Upper lobe of left lung (tissue), 6 donors: ENCODE measurements around the gene MAPK8. TPM values are rescaled to one million over a fixed set of nuclear protein-coding genes. Genes with fewer than 3 reads are reported as not detected.

Experiments
- ATAC-seq, 2 donors: fragments of 200-7000 bp; cut with Tn5 transposase; one replicate each; pipeline ENCODE4 v1.9.1; 2022; ENCODE audit warnings: mild to moderate bottlenecking in 2 of 2, moderate library complexity in 2 of 2; ENCODE audit not compliant: low FRiP score in 2 of 2
- DNase-seq, 2 donors: peaks; one replicate each; pipeline ENCODE4 v3.0.0-alpha.2; 2019 to 2020
- H3K27ac ChIP-seq, 4 donors: fragments of 200-600 bp; sonication (generic); one replicate each; pipeline ENCODE4 v1.5.1; 2016 to 2019
- H3K27me3 ChIP-seq, 4 donors: fragments of 200-600 bp; sonication (generic); one replicate each; pipeline ENCODE4 v1.5.1; 2017 to 2019
- H3K36me3 ChIP-seq, 4 donors: fragments of 200-600 bp; sonication (generic); one replicate each; pipeline ENCODE4 v1.5.1; 2016 to 2019
- H3K4me1 ChIP-seq, 4 donors: fragments of 200-600 bp; sonication (generic); one replicate each; pipeline ENCODE4 v1.5.1; 2018 to 2019
- H3K4me3 ChIP-seq, 4 donors: fragments of 200-600 bp; sonication (generic); one replicate each; pipeline ENCODE4 v1.5.1; 2017 to 2019; ENCODE audit warnings: mild to moderate bottlenecking in 2 of 4, moderate library complexity in 1 of 4
- H3K9me3 ChIP-seq, 4 donors: fragments of 200-600 bp; sonication (generic); one replicate each; pipeline ENCODE4 v1.5.1; 2018 to 2019
- CTCF ChIP-seq, 6 experiments: fragments of 450-650 bp in 4 of 6; fragments of 200-600 bp in 2 of 6; sonication (generic) in 2 of 6; IDR thresholded peaks; one replicate each; pipeline ENCODE4 v1.5.1; 2016 to 2019; ENCODE audit warnings: antibody characterized with exemption in 6 of 6
- EP300 ChIP-seq, 4 donors: sonication (generic); formaldehyde crosslinking; IDR thresholded peaks; one replicate each; pipeline ENCODE4 v1.5.1; 2017; ENCODE audit warnings: antibody characterized with exemption in 4 of 4, control low read depth in 2 of 4
- POLR2A ChIP-seq, 4 donors: fragments of 450-650 bp; IDR thresholded peaks; one replicate each; pipeline ENCODE4 v1.5.1; 2016 to 2017; ENCODE audit warnings: antibody characterized with exemption in 4 of 4, mild to moderate bottlenecking in 2 of 4
- POLR2AphosphoS5 ChIP-seq, 2 donors: sonication (generic); formaldehyde crosslinking; IDR thresholded peaks; one replicate each; pipeline ENCODE4 v1.5.1; 2017; ENCODE audit warnings: antibody characterized with exemption in 2 of 2
- WGBS, 2 donors: methylation state at CpG; one replicate each; pipeline ENCODE4 v1.1.5; 2017 to 2018; 5-methylcytosine and 5-hydroxymethylcytosine counted together
- total RNA-seq, 6 donors: library from RNA; depleted of rRNA in 4 of 6; stranded (reverse); fragments of >200 nt in 4 of 6; gene quantifications; one replicate each; pipeline versions ENCODE4 v1.1.0 to v1.2.1, GENCODE V29; 2016 to 2021
- donor health status: DM: no; HTN: no; CAD: no; lungs with moderate emphysema.
- donor health status: DM: no; HTN: yes; CAD: no; lungs with severe emphysema.

Gene MAPK8
- total RNA-seq, 6 donors from 2014 or later, result 33.6 to 61.6 (median 46.6) TPM

- peak; percentile 59 to 79 for ATAC-seq
- WGBS, 2 donors, result 23 to 30% methylated on average over 5 to 9 of the region's 9 CpGs
- Histone ChIP-seq H3K27ac (no peak overlapping the region), H3K27me3 (no peaks in the 10 kb centered on the region), H3K36me3 (no peaks in the 10 kb centered on the region), H3K4me3 (no peak overlapping the region), H3K4me1 (peaks cover 0 to 6% (median 1%) of the 10 kb centered on the region in 4 donors), H3K9me3 (no peaks in the 10 kb centered on the region)
- peak; percentile 60 to 80 (median 74) for TF ChIP-seq CTCF (IDR thresholded peaks at IDR 0.05)
- no peak for TF ChIP-seq EP300 (IDR thresholded peaks at IDR 0.05)
- peak in 1 of 2 donors; percentile 42 for DNase-seq
Measured at GRCh38 chr10:48289501-48290238, 16.8 kb upstream of the MAPK8 start.

GRCh38 chr10:48290286-48290685 is 16.2 kb upstream of the MAPK8 start:
- H3K4me3 ChIP-seq, result no peak overlapping the region
- peaks cover 0 to 6% (median 1%) of the 10 kb centered on the region in 4 donors for H3K4me1 ChIP-seq
- DNase-seq (no peak), ATAC-seq (no peak)
- H3K27me3 ChIP-seq, result no peaks in the 10 kb centered on the region
- 89 to 96% methylated on average over 9 of the region's 9 CpGs for WGBS, 2 donors
- no peak for TF ChIP-seq CTCF (IDR thresholded peaks at IDR 0.05)
- no peak overlapping the region for H3K27ac ChIP-seq
- H3K9me3 ChIP-seq, result no peaks in the 10 kb centered on the region
- no peaks in the 10 kb centered on the region for H3K36me3 ChIP-seq

- H3K27ac ChIP-seq, result no peak overlapping the region
- peaks cover 0 to 6% (median 1%) of the 10 kb centered on the region in 4 donors for H3K4me1 ChIP-seq
- WGBS, 2 donors, result 70 to 78% methylated on average over 3 of the region's 3 CpGs
- no peak for DNase-seq
- H3K9me3 ChIP-seq, result no peaks in the 10 kb centered on the region
- no peak for ATAC-seq
- H3K27me3 ChIP-seq, result no peaks in the 10 kb centered on the region
- no peak overlapping the region for H3K4me3 ChIP-seq
- no peak for TF ChIP-seq CTCF (IDR thresholded peaks at IDR 0.05)
- no peak for TF ChIP-seq POLR2AphosphoS5 (IDR thresholded peaks at IDR 0.05)
- TF ChIP-seq POLR2A (IDR thresholded peaks at IDR 0.05), result no peak
- TF ChIP-seq EP300 (IDR thresholded peaks at IDR 0.05), result no peak
- H3K36me3 ChIP-seq, result no peaks in the 10 kb centered on the region
Measured at GRCh38 chr10:48291190-48291589, 15.3 kb upstream of the MAPK8 start.

- Histone ChIP-seq H3K27me3 (no peaks in the 10 kb centered on the region), H3K27ac (no peak overlapping the region), H3K4me3 (no peak overlapping the region), H3K9me3 (no peaks in the 10 kb centered on the region), H3K36me3 (no peaks in the 10 kb centered on the region), H3K4me1 (peaks cover 0 to 6% (median under 1%) of the 10 kb centered on the region in 4 donors)
- TF ChIP-seq EP300 (IDR thresholded peaks at IDR 0.05), result no peak
- TF ChIP-seq POLR2A (IDR thresholded peaks at IDR 0.05), result no peak
- TF ChIP-seq POLR2AphosphoS5 (IDR thresholded peaks at IDR 0.05), result no peak
- no peak for TF ChIP-seq CTCF (IDR thresholded peaks at IDR 0.05)
- WGBS, 2 donors, result 93 to 94% methylated on average over 3 of the region's 3 CpGs
- no peak for ATAC-seq
- no peak for DNase-seq
Measured at GRCh38 chr10:48292616-48293015, 13.9 kb upstream of the MAPK8 start.

- WGBS, 2 donors, result 76 to 78% methylated on average over 2 of the region's 2 CpGs
- H3K36me3 ChIP-seq, result no peaks in the 10 kb centered on the region
- H3K4me1 ChIP-seq, result no peaks in the 10 kb centered on the region
- H3K27me3 ChIP-seq, result no peaks in the 10 kb centered on the region
- H3K9me3 ChIP-seq, result no peaks in the 10 kb centered on the region
- H3K27ac ChIP-seq, result no peak overlapping the region
- H3K4me3 ChIP-seq, result no peak overlapping the region
- ATAC-seq, result no peak
- TF ChIP-seq CTCF (IDR thresholded peaks at IDR 0.05), result no peak
- no peak for TF ChIP-seq POLR2A (IDR thresholded peaks at IDR 0.05)
- no peak for TF ChIP-seq POLR2AphosphoS5 (IDR thresholded peaks at IDR 0.05)
- TF ChIP-seq EP300 (IDR thresholded peaks at IDR 0.05), result no peak
- no peak for DNase-seq
Measured at GRCh38 chr10:48294431-48294830, 12.0 kb upstream of the MAPK8 start.
